ENCODE data around the gene NAV2. TPM values are rescaled to one million over a fixed set of nuclear protein-coding genes. Genes with fewer than 3 reads are reported as not detected.

The NAV2 gene
- polyA plus RNA-seq, 3 donors: not detected

GRCh38 chr11:20047769-20048154 is 335.1 kb downstream of the NAV2 start:
- H3K27ac ChIP-seq (ENCODE audit: low read depth in 1 of 2, low read length in 2 of 2): no peak overlapping the region
- no peak for TF ChIP-seq CTCF (IDR thresholded peaks at IDR 0.05)
- no peak overlapping the region for H3K4me2 ChIP-seq (replicated peaks; ENCODE audit: extremely low read depth, low read length, poor library complexity, severe bottlenecking)
- no peak overlapping the region for H3K4me3 ChIP-seq (replicated peaks in 1 of 3; ENCODE audit: low read depth in 2 of 3, low read length in 3 of 3)
- no peaks in the 10 kb centered on the region for H3K27me3 ChIP-seq (ENCODE audit: control insufficient read depth in 2 of 2, insufficient read depth in 2 of 2, low read length in 2 of 2)
- H3K4me3 Mint-ChIP-seq: no peak overlapping the region
- peaks cover 0 to 2% of the 10 kb centered on the region in 2 donors for H3K36me3 Mint-ChIP-seq
- H4K20me1 ChIP-seq (ENCODE audit: insufficient read depth, low read length): no peaks in the 10 kb centered on the region
- no peaks in the 10 kb centered on the region for H3K9me3 Mint-ChIP-seq
- intact Hi-C loops (cut with micrococcal nuclease): no loop called here
- WGBS (ENCODE audit: insufficient coverage): 100% methylated on average over 1 of the region's 2 CpGs
- H3K27ac Mint-ChIP-seq: peak overlapping the region in 2 of 7 donors; percentile 5 to 42
- no peak overlapping the region for H2AFZ ChIP-seq (ENCODE audit: insufficient read depth, low read depth, low read length, poor library complexity, severe bottlenecking)
- H3K4me1 Mint-ChIP-seq: peaks cover 40% of the 10 kb centered on the region
- H3K4me1 ChIP-seq (ENCODE audit: control insufficient read depth in 1 of 2, insufficient read depth in 2 of 2, low read length in 2 of 2): peaks cover 14 to 19% of the 10 kb centered on the region in 2 donors
- H3K9ac ChIP-seq (ENCODE audit: insufficient read depth, low read length, poor library complexity, severe bottlenecking): no peak overlapping the region
- H3K27me3 Mint-ChIP-seq (ENCODE audit: low read depth in 3 of 3): peaks cover 1 to 2% (median 2%) of the 10 kb centered on the region in 3 donors
- H3K9me3 ChIP-seq (replicated peaks in 1 of 2; ENCODE audit: control insufficient read depth in 1 of 2, insufficient read depth in 1 of 2, low read length in 2 of 2): no peaks in the 10 kb centered on the region
- DNase-seq: no peak
- no peaks in the 10 kb centered on the region for H3K36me3 ChIP-seq (replicated peaks in 1 of 2; ENCODE audit: control insufficient read depth in 1 of 2, insufficient read depth in 2 of 2, low read length in 2 of 2)
- H3K79me2 ChIP-seq (ENCODE audit: insufficient read depth, low read length): no peaks in the 10 kb centered on the region

- peaks cover under 1 to 2% (median 1%) of the 10 kb centered on the region in 3 donors for H3K27me3 Mint-ChIP-seq (ENCODE audit: low read depth in 3 of 3)
- WGBS (ENCODE audit: insufficient coverage): 100% methylated on average over 3 of the region's 3 CpGs
These were observed 335.6 kb downstream of the NAV2 start for GRCh38 chr11:20048246-20048645.

More at GRCh38 chr11:20048246-20048645, 335.6 kb downstream of the NAV2 start:
- no peaks in the 10 kb centered on the region for H4K20me1 ChIP-seq (ENCODE audit: insufficient read depth, low read length)
- no peak overlapping the region for H3K4me2 ChIP-seq (replicated peaks; ENCODE audit: extremely low read depth, low read length, poor library complexity, severe bottlenecking)
- peaks cover 14 to 19% of the 10 kb centered on the region in 2 donors for H3K4me1 ChIP-seq (ENCODE audit: control insufficient read depth in 1 of 2, insufficient read depth in 2 of 2, low read length in 2 of 2)
- no peaks in the 10 kb centered on the region for H3K9me3 ChIP-seq (replicated peaks in 1 of 2; ENCODE audit: control insufficient read depth in 1 of 2, insufficient read depth in 1 of 2, low read length in 2 of 2)
- H3K27me3 ChIP-seq (ENCODE audit: control insufficient read depth in 2 of 2, insufficient read depth in 2 of 2, low read length in 2 of 2): no peaks in the 10 kb centered on the region
- TF ChIP-seq CTCF (IDR thresholded peaks at IDR 0.05): no peak
- H3K79me2 ChIP-seq (ENCODE audit: insufficient read depth, low read length): no peaks in the 10 kb centered on the region
- Mint-ChIP-seq H3K4me1 (peaks cover 40% of the 10 kb centered on the region), H3K4me3 (no peak overlapping the region), H3K9me3 (no peaks in the 10 kb centered on the region), H3K36me3 (peaks cover 0 to 2% of the 10 kb centered on the region in 2 donors), H3K27ac (peak overlapping the region in 1 of 7 donors; percentile 42)
- intact Hi-C loops (cut with micrococcal nuclease): no loop called here
- no peaks in the 10 kb centered on the region for H3K36me3 ChIP-seq (replicated peaks in 1 of 2; ENCODE audit: control insufficient read depth in 1 of 2, insufficient read depth in 2 of 2, low read length in 2 of 2)
- DNase-seq: no peak
- no peak overlapping the region for H2AFZ ChIP-seq (ENCODE audit: insufficient read depth, low read depth, low read length, poor library complexity, severe bottlenecking)
- H3K27ac ChIP-seq (ENCODE audit: low read depth in 1 of 2, low read length in 2 of 2): no peak overlapping the region
- H3K9ac ChIP-seq (ENCODE audit: insufficient read depth, low read length, poor library complexity, severe bottlenecking): no peak overlapping the region
- no peak overlapping the region for H3K4me3 ChIP-seq (replicated peaks in 1 of 3; ENCODE audit: low read depth in 2 of 3, low read length in 3 of 3)

All from CD14-positive monocyte (primary cell).